HG03575 (cell line): ENCODE results near the gene PTPN14.
A peak's percentile ranks its signal among the peaks of the same experiment; 100 is the strongest.
"Not testable (repeated sequence)": the region's sequence is repeated elsewhere in the genome, so short reads cannot be mapped to it uniquely, and the experiment has no call there.

Experiments
- ATAC-seq: cut with Tn5 transposase; IDR thresholded peaks from one replicate; pipeline ENCODE4 v1.9.1; 2021; ENCODE audit not compliant: unreplicated experiment, insufficient number of reproducible peaks, low FRiP score; ENCODE audit errors: extremely low read depth

PTPN14 gene

GRCh38 chr1:214551436-214552173 is at the start of gene PTPN14:
TSS of gene PTPN14 (minus strand) at chr1:214551602. CDS start at chr1:214464803, 86,799 bp downstream.
- no peak for ATAC-seq

DNA sequence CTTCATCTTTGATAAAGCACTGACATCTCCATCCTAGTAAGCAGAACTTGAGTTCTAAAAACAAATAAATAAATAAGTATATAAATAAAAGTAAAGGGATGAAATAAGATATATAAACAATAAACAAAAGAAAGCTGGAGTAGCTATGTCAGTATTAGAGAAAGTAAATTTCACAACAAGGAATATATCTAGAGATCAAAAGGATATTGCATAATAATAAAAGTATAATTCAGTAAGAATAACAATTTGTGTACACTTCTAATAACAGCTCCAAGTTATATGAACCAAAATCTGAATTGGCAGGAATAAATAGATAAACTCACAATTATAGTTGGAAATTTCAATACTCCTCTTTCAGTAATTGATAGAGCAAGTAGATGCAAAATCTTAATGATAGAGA is 41.8 kb upstream of the PTPN14 start:
- no peak for ATAC-seq

DNA sequence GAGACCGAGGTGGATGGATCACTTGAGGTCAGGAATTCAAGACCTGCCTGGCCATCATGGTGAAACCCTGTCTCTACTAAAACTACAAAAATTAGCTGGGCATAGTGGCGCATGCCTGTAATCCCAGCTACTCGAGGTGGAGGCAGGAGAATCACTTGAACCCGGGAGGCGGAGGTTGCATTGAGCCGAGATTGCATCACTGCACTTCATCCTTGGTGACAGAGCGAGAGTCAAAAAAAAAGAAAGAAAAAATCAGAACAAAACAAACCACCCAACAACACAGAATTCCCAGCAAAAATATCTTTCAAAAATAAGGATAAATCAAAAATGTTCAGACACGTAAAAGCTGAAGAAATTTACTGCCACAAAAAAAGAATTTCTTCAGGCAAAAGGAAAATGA is 40.5 kb upstream of the PTPN14 start:
- ATAC-seq = not testable (repeated sequence)

DNA sequence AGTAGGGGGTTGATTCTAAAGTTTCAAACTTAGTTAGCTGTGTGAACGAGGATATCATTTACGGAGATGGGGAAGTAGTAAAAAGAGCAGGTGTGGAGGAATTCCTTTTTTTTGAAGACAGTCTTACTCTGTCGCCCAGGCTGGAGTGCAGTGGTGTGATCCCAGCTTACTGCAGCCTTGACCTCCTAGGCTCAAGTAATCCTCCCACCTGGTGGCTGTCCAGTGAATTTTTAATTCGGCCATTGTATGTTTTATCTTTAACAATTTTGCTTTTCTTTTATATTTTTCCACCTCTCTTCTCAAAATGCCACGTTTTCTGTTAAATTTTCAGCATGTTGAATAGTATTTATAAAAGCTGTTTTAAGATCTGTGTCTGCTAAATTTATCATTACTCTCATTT is 39.3 kb upstream of the PTPN14 start:
- no peak for ATAC-seq

DNA sequence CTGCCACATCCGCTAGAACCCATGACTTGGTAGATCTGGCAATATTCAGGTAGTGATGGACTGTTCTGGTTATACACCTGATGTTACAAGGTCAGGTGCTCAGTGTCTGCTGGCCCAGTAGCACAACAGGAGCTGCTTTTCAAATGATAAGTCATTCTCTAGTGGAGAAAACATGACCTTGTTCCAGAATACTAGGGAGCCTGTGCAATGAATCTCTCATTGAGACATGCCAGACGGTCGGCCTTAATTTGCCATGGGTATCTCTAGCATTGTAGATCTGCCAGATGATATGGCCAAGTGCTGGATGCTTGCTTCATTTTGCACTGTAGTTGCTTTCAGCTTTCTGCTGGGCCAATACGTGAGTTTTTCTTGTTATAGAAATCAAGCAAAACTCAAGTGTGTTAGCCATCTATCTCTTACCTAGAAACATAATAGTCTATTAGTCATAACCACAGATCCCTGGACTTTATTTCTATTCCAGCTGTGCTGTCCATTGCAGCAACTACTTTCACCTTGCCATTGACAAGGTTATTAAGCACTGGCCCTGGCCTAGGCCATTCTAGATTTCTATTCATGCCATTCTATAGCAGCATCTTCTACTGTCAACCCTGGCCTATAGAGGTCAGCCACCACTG is 37.7 kb upstream of the PTPN14 start:
- no peak for ATAC-seq

- ATAC-seq = no peak
Measured at GRCh38 chr1:214587165-214587564, 35.8 kb upstream of the PTPN14 start.

- no peak for ATAC-seq
Measured at GRCh38 chr1:214586621-214587020, 35.2 kb upstream of the PTPN14 start.

DNA sequence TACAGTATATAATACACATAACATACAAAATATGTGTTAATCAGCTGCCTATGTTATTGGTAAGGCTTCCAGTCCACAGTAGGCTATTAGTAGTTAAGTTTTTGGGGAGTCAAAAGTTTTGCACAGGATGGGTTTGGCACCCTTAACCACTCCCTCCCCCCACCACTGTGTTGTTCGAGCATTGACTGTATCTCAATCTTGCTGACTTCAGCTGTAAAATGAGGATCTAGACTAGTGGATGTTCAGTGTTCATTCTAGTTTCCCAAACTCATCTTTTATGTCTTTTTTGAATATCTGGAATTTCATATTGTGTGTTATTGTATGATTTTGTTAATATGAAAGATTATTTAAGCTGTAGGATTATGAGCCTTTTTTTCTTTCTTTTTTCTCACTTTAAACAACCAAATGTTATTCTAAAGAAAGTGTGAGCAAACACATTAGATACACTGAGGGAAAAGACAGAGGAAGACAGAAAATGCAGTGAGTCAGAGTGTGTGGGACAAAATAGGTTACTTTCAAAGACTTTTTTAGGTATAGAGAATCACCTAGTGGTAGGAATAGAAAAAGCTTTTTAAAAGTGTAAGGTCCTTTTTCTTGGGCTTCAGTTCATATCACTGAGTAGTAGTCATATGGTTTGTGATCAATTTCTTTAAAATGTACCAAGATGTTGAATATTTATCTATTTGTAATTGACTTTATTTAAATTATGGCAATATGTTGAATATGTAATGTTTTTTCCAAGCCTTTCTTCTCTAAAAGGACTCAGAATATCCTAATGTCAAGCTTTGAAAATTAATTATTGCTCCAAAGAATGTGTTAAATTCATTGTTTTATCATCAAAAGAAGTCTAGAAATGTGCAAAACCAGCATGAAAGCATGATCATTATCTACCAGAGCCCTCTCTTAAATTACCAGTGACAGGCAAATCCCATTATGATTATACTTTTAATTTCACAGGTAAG is 33.7 kb upstream of the PTPN14 start:
- ATAC-seq = peak; percentile 84

GRCh38 chr1:214583824-214584554 is 32.6 kb upstream of the PTPN14 start:
- no peak for ATAC-seq

- ATAC-seq = no peak
Measured at GRCh38 chr1:214583113-214583512, 31.7 kb upstream of the PTPN14 start.

DNA sequence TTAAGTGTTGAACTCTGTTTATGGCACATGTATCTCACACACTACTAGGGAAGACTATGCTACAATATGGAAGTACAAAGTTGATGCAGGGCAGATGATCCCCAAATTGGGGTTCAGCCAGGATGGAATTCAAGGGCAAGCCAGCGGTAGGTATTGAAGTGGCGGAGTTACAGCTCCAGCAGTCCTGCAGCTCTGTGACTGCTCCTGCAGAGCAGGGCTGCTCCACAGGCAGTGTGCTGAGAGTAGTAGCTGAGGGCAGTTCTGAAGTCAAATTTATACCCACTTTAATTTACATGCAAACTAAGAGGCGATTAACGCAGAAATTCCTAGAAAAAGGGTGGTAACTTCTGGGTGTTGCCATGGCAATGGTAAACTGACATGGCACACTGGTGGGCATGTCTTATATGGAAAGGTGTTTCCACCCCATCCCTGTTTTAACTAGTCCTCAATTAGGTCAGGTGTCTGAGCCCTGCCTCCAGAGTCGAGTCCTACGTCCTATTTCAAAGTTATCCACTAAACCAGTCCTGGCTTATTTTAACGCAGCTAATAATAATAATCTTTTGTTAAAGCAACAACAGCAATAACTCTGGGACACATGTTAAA is 31.0 kb upstream of the PTPN14 start:
- ATAC-seq = no peak

GRCh38 chr1:214581785-214582184 is 30.4 kb upstream of the PTPN14 start:
- ATAC-seq = no peak

DNA sequence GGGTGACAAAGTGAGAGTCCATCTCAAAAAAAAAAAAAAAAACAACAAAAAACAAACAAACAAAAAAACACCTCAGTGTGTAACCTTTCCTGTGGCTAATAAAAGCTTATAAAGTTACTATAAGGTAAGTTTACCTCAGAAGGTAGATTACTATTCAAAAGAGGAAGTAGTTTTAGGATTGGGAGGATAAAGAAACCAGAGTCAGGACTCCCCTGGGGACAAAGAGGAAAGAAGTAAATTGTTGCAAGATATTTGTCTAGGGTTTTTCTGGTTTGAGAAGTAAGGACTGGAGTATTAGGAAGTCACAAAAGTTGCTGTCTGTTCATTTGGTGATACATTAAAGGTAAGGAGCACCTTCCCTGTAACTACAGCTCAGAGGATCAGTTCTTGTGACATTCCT is 27.8 kb upstream of the PTPN14 start:
- no peak for ATAC-seq

GRCh38 chr1:214576120-214576519 is 24.7 kb upstream of the PTPN14 start:
- not testable (repeated sequence) for ATAC-seq

DNA sequence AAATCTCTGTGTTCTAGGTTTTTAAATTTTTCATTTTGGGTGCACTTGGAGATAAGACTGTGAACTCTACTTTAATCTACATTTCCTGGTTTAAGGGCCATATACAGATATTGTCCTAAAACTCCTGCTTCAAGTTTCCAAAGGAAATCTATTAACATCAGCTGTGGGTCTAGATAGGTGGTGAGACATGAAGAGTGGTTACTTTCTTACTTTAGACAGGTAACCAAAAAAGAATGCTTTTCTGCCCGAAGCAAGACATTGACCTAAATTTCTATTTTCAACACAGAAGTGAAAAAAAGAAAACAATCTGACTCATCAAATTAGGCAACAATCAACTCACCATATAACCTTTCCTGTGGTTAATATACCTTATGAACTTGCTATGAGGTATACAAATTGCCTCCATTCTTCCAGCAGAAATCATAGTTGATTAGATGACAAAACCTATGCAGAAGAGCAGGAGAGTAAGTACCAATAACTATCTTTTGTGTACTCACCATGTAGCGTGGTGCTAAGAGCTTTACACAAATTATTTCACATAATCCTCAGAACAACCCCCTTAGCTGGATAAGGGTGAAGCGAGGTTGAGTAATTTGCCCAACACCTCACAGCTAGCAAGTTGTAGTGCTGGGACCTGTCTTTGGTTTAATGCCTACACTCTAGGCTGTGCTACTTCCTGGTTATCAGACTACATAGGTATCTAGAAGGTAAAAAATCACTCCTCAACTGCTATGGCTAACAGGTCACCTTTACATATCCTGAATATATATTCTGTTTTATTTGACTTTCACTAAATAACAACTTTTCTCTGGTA is 23.4 kb upstream of the PTPN14 start:
- ATAC-seq = no peak

- ATAC-seq = no peak
Measured at GRCh38 chr1:214573386-214574318, 22.2 kb upstream of the PTPN14 start.

DNA sequence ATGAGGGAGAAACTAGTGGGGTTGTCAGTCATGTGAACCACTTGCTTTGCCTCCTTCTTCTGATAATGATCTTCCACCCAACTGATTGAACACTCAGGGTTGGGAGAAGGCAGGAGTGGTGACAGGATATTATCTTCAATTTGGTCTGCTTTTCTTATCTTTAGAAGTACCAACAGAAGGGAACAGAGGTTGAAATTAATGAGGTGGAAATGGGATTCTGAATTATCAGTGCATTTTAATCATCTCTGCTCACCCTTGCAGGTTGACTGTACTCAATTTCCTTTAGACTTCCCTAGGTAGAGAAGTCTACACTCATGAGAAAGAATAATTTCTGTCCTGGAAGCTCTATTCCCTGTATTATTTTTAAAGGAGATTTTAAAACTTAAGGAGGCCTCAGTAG is 19.9 kb upstream of the PTPN14 start:
- no peak for ATAC-seq
